Inferior parietal cortex (tissue), 1 donor: ENCODE results near the gene TRPM5.
"Not testable (repeated sequence)": the region's sequence is repeated elsewhere in the genome, so short reads cannot be mapped to it uniquely, and the experiment has no call there.

Experiments
- DNase-seq: peaks from one replicate; pipeline ENCODE4 v3.0.0-alpha.2; 2016; ENCODE audit errors: extremely low spot score

TRPM5 gene, protein sequence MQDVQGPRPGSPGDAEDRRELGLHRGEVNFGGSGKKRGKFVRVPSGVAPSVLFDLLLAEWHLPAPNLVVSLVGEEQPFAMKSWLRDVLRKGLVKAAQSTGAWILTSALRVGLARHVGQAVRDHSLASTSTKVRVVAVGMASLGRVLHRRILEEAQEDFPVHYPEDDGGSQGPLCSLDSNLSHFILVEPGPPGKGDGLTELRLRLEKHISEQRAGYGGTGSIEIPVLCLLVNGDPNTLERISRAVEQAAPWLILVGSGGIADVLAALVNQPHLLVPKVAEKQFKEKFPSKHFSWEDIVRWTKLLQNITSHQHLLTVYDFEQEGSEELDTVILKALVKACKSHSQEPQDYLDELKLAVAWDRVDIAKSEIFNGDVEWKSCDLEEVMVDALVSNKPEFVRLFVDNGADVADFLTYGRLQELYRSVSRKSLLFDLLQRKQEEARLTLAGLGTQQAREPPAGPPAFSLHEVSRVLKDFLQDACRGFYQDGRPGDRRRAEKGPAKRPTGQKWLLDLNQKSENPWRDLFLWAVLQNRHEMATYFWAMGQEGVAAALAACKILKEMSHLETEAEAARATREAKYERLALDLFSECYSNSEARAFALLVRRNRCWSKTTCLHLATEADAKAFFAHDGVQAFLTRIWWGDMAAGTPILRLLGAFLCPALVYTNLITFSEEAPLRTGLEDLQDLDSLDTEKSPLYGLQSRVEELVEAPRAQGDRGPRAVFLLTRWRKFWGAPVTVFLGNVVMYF (N-terminal part only)

GRCh38 chr11:2443881-2444820 is at the start of gene TRPM5:
TSS of gene TRPM5 (minus strand) at chr11:2444514. CDS start at chr11:2423036, 21,478 bp downstream.
- no peak for DNase-seq

DNA sequence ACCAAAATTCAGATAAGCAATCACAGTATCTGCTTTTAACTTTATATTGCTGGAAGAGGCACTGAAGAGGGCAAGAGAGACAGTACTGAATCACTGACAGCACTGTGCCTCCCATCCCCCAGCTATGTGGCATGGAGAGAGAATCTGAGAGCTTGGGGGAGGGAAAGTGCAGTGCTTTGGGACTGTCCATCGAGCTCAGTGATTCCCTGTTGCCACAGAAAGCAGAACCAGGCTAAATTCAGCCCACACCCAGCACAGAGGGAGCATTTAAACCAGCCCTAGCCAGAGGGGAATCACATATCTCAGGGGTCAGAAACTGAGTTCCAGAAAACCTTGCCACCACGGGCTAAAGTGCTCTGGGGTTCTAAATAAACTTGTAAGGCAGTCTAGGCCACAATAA is 44.8 kb upstream of the TRPM5 start:
- DNase-seq: no peak

GRCh38 chr11:2488004-2488403 is 43.7 kb upstream of the TRPM5 start:
- no peak for DNase-seq

GRCh38 chr11:2484576-2485125 is 40.3 kb upstream of the TRPM5 start:
- no peak for DNase-seq

DNA sequence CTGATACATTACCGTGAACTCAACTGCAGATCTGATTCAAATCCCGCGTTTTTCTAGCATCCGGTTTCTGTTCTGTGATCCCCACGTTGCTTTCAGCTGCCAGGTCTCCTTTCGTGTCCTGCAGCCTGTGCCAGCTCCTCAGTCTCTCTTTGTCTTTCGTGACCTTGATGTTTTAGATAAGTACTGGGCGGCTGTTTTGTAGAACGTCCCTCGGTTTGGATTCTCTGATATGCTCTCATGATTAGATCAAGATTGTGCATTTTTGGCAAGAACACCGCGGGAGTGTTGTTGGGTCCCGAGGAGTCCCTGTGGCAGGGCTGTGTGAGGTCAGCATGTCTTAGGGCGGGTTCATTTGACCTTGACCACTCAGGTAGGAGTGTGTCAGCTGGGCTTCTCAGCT is 39.1 kb upstream of the TRPM5 start:
- no peak for DNase-seq

DNA sequence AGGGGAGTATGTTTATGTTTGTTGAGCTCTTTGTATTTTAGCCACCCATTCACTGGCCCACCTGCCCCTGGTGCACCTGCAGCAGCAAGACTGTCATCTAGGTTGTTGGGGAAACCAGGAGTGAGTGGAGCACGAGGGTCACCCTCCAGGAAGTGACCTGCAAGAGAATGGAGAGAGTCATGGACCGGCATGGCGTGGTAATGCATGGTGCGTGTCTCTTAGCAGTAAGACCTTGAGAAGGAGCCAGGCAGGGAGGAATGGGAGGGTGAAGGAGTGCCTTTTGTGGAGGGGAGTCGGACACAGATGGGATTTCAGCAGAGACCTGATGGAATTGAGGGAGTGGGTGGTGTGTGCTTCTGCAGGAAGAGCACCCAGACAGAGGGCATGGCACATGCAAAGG is 38.4 kb upstream of the TRPM5 start:
- no peak for DNase-seq

- DNase-seq: no peak
These were observed 37.9 kb upstream of the TRPM5 start for GRCh38 chr11:2482204-2482603.

DNA sequence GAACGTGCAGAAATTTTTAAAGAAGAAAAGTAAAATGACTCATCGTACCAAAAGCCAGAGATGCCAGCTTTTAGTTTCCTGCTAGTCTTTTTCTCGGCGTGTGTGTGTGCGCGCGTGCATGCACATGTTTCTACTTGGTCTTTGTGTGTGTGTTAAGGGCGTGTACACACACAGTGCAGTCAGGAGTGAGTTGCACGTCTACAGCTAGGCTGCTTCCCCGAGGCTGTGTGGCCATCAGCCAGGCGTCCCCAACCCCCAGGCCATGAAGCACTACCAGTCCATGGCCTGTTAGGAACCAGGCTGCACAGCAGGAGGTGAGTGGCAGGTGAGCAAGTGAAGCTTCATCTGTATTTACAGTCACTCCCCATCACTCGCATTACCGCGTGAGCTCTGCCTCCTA is 36.9 kb upstream of the TRPM5 start:
- DNase-seq: no peak

DNA sequence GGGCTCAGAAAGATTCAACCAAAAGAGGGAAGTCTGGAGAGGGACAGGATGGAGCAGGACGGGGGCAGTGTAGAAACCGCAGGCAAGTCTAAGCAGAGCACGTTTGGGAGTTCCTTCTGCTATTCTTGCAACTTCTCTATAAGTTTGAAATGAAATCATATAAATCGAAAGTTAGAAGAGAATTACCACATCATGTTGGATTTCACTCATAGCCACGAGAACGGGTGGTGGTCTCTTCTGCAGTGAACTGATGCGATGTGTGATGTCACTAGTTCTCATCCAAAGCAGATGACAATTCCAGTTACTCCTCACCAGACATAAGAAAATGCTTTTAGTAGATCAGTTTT is 36.5 kb upstream of the TRPM5 start:
- DNase-seq: no peak

DNA sequence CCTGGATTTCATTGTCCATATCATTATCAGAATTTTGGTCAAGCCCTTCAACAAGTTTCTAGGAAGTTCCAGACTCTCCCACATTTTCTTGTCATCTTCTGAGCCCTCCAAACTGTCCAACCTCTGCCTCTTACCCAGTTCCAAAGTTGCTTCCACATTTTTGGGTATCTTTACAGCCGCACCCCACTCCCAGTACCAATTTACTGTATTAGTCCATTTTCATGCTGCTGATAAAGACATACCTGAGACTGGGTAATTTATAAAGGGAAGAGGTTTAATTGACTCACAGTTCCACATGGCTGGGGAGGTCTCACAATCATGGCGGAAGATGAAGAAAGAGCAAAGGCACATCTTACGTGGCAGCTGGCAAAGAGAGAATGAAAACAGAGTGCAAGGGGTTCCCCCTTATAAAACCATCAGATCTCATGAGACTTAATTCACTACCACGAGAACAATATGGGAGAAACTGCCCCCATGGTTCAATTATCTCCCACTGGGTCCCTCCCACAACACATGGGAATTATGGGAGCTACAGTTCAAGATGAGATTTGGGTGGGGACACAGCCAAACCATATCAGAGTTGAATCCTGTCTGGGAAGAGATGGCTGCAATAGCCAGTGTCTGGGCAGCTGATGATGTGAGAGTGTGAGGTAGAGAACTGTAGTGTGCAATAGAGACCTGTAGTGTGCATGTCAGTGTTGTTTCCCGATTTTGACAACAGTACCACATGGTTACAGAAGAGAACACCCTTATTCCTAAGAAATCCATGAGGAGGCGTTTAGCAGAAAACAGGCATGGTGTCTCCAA is 36.0 kb upstream of the TRPM5 start:
- not testable (repeated sequence) for DNase-seq

DNA sequence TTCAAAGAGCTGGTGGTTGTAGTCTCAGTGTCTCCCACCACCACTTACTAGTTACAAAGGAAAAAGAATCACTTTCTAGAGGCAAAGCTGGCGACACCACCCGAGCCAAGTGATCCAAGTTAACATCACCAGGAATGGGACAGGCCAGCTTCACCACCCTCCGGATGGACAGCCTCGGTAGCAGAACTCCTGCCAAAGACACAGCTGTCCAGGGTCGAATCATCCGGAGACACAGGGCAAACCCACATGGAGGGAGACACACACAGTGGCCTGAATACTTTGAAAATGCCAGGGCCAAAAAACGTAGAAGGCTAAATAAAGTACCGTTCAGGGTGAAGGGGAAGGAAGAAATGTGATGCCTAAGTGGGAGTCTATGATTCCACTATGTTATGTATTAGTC is 33.6 kb upstream of the TRPM5 start:
- DNase-seq: no peak

GRCh38 chr11:2477254-2477653 is 32.9 kb upstream of the TRPM5 start:
- DNase-seq: no peak

DNA sequence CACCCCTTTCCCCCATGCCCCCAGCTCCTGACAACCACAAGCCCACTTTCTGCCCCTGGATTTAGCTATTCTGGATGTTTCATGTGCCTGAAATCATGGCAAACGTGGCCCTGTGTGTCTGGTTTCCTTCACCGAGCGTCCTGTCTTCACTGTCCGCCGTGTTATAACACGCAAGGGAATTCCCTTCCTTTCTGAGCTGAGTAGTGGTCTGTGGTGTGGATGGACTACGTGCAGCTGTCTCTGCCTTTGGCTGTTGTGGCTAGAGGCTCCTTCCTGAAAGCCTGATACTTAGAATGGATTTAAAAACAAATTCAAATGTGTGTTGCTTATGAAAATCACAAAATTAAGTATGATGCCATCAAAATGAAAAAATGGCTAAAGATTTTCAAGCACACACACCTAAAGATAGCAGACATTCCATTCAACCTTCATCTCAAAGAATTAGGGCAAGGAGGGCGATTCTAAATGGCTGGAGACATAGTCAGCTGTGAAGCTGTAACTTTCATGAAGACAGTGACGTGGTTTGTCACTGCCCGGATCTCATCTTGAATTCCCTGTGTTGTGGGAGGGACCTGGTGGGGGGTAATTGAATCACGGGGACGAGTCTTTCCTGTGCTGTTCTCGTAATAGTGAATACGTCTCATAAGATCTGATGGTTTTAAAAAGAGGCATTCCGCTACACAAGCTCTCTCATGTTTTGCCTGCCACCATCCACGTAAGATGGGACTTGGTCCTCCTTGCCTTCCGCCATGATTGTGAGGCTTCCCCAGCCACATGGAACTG is 31.0 kb upstream of the TRPM5 start:
- DNase-seq: no peak

GRCh38 chr11:2474059-2474901 is 30.0 kb upstream of the TRPM5 start:
- no peak for DNase-seq

GRCh38 chr11:2473361-2474058 is 29.2 kb upstream of the TRPM5 start:
- DNase-seq: no peak

DNA sequence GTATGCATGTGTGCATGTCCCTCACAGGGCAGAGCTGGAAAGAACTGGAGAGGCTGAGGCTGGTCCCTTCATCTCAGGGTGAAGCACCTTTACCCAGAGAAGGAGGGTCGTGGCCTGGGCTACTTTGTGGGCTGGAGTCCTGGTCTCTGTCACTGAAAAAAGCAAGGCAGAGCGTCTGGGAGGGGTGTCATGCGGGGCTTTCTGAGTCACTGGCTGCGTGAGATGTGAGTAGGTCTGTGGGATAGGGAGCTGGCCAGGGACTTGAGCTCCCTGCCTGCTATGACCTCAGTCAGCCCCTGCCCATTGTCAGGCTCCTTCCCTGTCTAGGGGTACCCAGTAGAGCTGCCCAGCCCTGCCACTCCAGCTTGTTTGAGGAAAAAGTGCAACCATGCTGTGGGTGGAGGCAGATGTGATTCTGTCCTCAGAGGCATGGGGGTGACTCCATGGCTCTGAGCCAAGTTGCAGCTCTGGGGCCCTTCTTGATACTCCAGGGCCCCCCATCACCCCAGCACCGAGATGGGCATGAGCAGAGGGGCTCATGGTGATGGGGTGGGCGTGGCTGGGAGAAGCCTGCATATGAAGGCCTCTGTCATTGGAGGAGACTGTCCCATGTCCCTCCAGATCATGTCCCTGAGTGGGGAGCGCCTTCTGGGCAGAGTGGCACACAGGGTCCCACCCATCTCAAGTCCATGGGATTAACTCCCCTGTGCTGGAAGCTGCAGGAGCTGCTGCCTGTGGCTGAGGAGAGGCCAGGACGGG is 28.3 kb upstream of the TRPM5 start:
- DNase-seq: no peak

GRCh38 chr11:2471804-2472096 is 27.4 kb upstream of the TRPM5 start:
- DNase-seq: no peak
